GM21528 (cell line): ENCODE data around the gene STAU1.
"Not testable (repeated sequence)": the region's sequence is repeated elsewhere in the genome, so short reads cannot be mapped to it uniquely, and the experiment has no call there.

Experiments
- ATAC-seq: cut with Tn5 transposase; IDR thresholded peaks from one replicate; pipeline ENCODE4 v1.9.1; 2021; ENCODE audit warnings: mild to moderate bottlenecking, moderate library complexity; ENCODE audit not compliant: unreplicated experiment, low FRiP score

STAU1 gene

DNA sequence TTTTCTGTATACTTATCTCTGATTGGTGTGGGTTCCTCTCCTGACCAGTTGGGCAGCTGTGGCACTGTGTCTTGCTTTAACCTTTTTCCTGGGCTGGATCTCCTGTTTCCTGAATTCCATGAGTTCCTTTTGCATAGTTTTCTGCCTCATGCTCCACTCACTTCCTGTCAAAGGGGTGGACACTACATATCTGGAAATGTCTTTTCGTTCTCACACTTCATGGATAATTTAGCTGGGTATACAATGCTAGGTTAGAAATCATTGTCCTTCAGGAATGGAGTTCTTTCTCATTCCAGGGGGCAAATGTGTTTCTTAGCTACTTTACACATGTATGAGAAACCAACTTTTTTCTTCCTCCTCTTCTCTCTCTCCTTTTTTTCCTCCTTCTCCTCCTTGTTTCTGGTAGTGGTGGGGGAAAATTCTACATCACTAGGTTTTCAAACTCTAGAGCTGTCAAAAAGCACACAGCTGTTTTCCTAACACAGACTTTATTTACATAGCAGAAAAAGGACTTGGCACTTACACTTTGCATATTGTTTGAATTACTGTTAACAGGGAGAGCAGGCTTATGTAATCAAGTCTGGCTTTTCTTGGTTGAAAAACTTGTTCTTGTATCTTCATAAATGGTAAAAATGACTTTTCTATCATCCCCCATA lies 22.1 kb upstream of the STAU1 start:
- no peak for ATAC-seq

DNA sequence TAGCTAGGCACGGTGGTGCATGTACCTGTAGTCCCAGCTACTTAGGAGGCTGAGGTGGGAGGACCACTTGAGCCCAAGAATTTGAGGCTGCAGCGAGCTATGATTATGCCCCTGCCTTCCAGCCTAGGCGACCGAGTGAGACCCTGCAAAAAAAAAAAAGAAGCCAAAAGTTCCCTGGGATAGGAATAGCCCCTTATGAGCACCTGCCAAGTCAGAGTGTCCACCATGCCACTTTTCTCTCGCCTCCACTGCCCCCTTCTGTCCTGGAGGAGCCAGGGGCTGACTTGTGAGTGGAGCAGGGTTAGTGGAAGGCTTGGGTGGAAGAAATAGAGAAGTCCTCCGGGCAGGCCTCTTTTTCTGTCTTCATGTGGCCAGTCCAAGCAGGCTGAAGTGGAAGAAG lies 18.9 kb upstream of the STAU1 start:
- ATAC-seq: no peak

DNA sequence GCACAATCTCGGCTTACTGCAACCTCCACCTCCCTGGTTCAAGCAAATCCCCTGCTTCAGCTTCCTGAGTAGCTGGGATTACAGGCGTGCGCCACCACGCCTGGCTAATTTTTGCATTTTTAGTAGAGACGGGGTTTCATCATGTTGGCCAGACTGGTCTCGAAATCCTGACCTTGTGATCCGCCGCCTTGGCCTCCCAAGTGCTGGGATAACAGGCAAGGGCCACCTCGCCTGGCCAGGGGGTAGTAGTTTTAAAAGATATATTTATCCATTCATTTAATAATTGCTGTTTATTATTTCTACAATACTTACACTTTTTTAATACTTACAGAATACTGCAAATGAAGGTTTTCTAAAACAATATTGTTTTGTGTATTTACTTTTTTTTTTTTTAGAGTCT lies 15.6 kb upstream of the STAU1 start:
- ATAC-seq: no peak

DNA sequence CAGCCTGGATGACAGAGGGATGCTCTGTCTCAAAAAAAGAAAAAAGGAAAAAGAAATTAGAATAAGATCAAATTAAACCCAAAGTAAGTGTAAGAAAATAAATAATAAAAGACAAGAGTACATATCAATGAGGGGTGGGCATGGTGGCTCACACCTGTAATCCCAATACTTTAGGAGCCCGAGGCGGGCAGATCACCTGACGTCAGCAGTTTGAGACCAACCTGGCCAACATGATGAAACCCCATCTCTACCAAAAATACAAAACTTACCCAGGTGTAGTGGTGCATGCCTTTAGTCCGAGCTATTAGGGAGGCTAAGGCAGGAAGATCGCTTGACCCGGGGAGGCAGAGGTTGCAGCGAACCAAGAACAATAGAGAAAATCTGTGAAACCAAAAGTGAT lies 14.9 kb upstream of the STAU1 start:
- no peak for ATAC-seq

DNA sequence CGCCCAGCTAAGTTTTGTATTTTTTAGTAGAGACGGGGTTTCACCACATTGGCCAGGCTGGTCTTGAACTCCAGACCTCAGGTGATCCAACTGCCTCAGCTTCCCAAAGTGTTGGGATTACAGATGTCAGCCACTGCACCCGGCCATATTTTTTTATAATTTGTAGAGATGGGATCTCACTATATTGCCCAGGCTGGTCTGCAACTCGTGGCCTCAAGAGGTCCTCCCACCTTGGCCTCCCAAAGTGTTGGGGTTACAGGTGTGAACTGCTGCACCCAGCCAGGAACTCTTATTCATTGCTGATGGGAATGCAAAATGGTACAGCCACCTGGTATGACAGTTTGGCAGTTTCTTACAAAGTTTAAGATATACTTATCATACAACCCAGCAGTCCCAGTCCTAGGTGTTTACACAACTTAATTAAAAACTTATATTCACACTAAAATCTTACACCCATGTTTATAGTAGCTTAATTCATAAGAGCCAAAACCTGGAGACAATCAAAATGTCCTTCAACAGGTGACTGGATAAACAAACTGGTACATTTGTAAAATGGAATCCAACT lies 11.7 kb upstream of the STAU1 start:
- no peak for ATAC-seq

DNA sequence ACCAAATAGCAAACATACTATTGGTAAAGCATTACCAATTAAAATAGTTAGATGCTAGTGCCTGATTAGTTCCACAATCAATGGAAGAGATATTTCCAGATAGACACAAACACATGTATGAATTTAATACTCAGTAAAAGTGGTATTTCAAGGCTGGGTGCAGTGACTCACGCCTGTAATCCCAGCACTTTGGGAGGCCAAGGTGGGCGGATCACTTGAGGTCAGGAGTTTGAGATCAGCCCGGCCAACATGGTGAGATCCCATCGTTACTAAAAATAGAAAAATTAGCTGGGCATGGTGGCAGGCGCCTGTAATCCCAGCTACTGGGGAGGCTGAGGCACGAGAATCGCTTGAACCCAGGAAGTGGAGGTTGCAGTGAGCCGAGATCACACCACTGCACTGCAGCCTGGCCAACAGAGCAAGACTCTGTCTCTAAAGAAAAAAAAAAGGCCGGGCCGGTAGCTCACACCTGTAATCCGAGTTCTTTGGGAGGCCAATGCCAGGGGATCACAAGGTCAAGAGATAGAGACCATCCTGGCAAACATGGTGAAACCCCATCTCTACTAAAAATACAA lies 4.9 kb upstream of the STAU1 start:
- ATAC-seq: not testable (repeated sequence)

- peak; percentile 4 for ATAC-seq
These were observed 744 bp downstream of the STAU1 start for GRCh38 chr20:49187330-49187850.

DNA sequence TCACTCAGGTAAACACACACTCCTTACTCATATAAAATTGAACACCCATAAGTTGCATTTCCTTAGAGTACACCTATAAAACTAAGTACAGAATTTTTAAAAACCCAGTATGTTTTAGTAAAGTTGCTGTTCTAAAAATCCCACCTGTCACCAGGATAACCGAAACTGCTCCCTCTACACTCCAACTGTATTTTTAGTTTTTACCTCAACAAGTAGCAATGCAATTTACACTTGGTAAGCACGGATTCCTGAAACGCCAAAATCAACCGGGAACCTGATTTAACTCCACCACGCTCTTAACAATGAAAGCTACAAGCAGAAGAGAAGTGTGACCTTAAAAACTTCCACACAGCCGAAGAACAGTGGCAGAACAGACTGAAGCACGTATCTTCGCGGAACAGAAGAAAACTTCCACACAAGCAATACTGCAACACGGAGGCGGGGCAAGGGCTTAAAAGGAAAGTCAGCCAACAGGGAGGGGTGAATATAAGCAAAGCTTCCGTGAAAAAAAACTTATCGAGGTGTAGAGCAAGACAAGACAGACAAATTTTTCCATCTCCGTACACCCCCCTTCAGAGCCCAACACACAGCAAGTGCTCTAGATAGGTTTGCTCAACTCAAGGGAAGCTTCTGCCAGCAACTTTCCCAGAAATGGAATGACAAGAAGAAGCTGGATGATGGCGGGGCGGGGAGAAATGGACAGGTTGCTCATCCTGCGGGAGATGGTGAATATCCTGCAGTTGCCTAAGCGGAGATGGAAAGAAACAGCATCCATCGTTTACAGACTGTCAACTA lies 1.4 kb downstream of the STAU1 start:
- ATAC-seq: no peak

DNA sequence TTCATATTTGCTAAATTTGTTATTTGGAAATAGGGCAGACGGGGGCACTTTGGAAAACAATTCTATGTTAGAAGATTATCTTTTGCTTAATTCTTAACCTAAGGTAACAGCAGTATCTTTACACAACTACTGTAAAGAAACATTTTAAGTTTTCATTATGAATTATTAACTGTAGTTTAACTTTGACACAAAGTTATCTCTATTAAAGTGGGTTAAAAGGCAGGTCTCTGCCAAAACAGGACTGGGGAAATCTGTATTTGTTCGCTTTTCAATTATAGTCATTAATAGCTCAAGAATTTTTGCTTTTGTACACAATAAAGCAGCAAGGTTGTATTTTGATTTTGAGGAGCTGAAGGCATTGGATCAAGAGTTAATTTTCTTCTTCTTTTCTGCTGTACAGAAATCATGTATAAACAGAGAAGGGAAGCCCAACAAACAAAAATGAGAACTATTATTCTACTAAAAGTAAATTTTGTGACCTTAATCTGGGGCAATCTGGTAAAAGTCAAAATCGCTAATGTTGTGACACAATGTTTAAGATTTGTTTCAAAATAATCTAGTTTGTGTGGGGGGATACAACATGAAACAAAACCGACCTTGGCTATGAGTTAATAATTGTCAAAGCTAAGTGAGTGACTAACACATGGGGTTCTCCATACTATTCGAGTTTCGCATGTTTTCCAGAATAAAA lies 2.9 kb downstream of the STAU1 start:
- ATAC-seq: no peak

DNA sequence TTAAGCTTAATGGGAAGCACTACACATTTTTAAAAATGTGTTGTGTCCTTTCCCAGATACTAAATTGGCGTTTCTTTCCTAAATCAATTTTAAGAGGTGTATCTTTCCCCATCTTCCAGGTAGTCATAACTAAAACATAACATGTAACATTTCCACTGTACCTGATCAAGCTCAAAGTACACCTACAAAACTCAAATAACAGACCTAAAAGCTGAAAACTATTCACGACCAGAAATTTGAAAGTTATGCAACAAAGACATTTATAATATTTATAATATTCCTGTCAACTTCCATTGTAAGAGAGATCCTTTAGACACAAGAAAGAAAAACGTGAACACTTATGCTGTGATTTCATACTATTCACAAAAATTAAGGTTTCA lies 3.5 kb downstream of the STAU1 start:
- no peak for ATAC-seq

DNA sequence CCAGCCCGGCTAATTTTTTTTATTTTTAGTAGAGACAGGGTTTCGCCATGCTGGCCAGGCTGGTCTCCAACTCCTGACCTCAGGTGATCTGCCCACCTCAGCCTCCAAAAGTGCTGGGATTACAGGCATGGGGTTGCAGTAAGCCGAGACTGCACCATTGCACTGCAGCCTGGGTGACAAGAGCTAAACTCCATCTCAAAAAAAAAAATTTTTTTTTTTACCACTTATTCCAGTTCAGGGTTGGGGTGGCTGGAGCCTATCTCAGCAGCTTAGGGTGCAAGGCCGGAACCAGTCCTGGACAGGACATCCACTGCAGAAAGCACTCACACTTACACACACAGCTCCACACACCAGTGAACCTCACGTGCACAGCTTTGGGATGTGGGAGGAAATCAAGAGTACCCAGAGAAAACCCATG lies 4.0 kb downstream of the STAU1 start:
- ATAC-seq: not testable (repeated sequence)

DNA sequence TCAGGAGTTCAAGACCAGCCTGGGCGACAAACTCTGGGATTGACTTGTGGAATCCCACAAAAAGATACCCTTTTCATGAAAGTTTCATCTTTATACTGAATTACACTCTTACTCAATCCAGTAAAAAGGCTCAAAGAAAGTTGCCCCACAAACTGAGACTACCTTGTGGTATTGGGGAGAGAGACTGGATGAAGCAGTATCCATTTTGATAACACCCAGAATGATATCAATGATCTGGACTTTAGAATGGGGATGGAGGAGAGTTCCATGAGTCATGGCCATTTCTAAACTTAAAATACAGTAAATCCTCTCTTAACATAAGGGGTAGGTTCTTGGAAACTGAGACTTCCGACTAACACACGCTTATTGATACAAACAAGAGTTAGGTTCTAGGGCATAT lies 4.7 kb downstream of the STAU1 start:
- ATAC-seq: no peak

DNA sequence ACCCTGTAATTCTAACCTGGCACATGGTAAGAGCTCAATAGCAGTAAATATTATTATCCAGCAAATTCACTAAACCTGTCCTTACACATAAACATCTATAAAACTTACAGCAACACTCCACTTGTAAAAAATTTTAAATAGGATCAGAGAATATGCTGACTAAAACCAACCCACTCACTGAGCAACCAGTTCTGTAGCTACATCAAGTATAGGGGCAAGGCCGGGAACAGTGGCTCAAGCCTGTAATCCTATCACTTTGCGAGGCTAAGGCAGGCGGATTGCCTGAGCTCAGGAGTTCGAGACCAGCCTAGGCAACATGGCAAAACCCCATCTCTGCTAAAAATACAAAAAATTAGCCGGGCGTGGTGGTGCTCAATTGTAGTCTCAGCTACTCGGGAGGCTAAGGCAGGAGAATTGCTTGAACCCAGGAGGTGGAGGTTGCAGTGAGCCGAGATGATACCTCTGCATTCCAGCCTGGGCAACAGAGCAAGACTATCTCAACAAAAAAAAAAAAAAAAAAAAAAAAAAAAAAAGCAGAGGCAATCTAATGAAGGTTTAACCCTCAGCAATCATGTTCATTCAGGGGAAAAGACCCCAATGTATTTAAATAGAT lies 6.8 kb downstream of the STAU1 start:
- ATAC-seq: no peak

DNA sequence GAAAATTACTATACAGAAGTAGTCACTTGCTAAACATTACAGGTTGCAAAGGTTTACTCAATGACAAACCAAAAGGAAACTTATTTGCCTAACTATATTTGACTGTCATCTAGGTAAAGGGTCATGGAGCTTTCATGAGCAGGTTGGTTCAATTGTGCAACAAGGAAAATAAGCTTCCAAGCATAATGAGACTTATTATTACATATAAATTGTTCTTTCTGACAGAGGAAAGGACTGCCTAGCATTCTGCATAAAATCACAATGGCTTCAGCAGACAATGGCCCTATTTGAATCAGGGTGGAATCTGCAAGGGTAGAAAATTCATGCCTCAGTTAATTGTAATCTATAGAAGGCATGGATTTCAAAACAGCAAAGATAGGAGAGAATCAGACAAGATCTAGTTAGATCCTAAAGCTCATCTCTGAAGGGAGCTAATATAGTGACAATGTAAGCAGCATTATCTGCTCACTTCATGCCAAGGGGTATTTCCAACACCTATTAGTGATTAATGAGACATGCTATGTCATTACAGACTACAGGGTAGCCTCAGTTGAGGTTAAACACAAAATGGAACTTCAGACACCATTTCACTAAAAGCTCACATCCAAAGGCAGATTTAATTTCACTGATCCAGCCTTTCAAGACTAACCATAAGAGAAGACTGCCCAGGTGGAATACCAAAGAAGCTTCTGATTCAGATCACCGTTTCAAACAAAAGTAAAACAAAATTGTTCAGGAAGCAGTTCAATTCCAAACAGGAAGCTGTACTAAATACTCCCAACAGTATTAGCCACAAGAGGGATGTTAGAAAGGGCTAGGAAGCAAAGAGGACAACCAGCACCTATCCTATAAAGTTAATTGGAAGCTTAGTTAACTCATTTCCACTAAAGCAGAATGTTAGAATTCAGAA lies 8.5 kb downstream of the STAU1 start:
- ATAC-seq: no peak

- no peak for ATAC-seq
These were observed 14.0 kb downstream of the STAU1 start for GRCh38 chr20:49174183-49174582.

DNA sequence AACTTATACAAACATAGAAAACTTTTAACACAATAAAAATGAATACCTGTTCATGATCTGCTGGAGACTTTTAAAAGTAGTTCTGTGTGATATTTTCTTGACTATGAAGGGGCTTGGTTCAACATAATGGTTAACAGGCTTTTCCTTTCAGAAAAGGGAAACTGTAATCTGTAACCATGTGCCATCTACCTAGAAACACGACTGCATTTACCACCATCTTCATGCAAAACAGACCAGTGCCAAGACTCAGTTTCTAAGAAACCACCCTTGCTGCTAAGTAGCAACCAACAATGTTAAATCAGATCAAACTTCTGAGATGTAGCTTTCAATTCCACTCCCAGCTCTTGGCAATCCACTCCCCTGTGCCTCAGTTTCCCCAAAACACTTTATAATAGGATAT lies 15.7 kb downstream of the STAU1 start:
- no peak for ATAC-seq

DNA sequence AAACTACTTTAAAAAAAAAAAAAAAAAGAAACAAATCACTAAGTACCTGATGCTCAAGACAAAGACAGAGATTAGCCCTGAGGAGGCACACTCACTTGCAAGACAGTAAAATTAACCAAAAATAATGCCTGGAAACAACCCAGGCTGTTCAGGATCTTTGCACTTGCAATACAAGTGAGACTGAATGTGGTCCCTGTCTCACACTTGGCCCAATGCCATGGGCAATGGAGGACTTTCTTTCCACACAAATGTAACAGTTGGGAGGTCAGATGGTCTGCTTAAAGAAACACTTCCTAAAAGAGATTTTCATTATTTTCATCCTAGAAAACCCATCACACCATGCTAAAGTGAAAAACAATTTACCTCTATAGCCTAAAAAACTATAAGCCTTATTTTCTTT lies 16.2 kb downstream of the STAU1 start:
- no peak for ATAC-seq

DNA sequence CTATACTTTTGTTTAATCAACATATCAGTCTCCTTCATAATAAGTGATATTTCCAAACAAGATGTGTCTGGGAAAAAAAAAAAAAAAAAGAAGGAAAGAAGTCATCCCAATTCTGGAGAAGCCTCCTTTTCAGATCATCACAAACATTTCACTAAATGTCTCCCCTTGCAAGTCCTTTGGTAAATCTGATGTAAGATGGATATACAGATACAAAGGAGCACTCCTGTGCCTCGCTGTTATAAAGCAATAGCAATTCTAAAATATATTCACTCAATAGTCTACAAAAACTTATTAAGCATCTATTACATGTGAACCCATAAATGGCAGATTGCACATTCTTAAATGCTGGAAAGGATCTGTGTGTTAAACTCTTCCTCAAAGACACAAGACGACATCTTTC lies 17.4 kb downstream of the STAU1 start:
- ATAC-seq: no peak

DNA sequence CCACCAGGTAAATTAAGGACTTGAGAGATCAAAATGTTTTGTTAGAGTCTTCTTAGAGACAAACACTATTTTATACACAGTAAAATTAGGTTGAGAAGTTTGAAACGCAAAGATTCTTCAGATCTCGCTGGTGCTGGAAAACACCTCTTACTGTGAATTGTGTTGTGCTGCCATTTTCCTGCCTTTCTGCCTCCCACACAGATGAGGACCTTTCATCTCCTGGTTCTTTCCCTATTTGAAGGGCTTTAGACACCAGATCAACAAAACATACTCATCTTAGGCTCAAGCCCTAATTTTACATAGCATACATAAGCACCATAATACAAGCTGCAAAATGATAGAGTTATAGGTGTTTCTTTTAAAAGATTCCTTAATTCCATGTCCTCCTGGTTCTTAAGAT lies 18.6 kb downstream of the STAU1 start:
- ATAC-seq: no peak
